A673 (cell line): Measurements from ENCODE around the gene TMEM254.
"Not testable (repeated sequence)": the region's sequence is repeated elsewhere in the genome, so short reads cannot be mapped to it uniquely, and the experiment has no call there.

ENCODE experiments used
- CTCF ChIP-seq: fragments of 300-800, 200-600 bp; sonication (generic); conservative IDR thresholded peaks from 2 replicates; pipeline ENCODE4 v1.5.1; 2017; ENCODE audit warnings: low read depth, mild to moderate bottlenecking, antibody characterized with exemption, low read length, moderate library complexity, mixed read lengths
- EZH2 ChIP-seq: fragments of 200-600 bp; sonication (generic); IDR thresholded peaks from 2 replicates; pipeline ENCODE4 v1.6.1; 2017; ENCODE audit warnings: borderline replicate concordance, low read depth, mild to moderate bottlenecking, mixed read lengths, antibody characterized with exemption, low read length; ENCODE audit not compliant: poor library complexity, severe bottlenecking

GRCh38 chr10:80034766-80035165, 43.7 kb upstream of the TMEM254 start:
- TF ChIP-seq CTCF, EZH2: not testable (repeated sequence)
